Activated CD8-positive, alpha-beta memory T cell treated with anti-CD3 and anti-CD28 coated beads, Interleukin-2, amount 50 U/mL, for 48 hours (primary cell): ENCODE results near the gene PLXNA1.
A peak's percentile ranks its signal among the peaks of the same experiment; 100 is the strongest.

Source experiments
- DNase-seq: peaks from one replicate; pipeline ENCODE4 v3.0.0-alpha.2; 2020

Gene PLXNA1

GRCh38 chr3:126982471-126983175 is at the start of gene PLXNA1:
Gene PLXNA1, plus strand, starts transcription at chr3:126983115. Its CDS starts 5,479 bp downstream, at chr3:126988594.
- peak; percentile 91 for DNase-seq

GRCh38 chr3:126934031-126934531 is 48.8 kb upstream of the PLXNA1 start:
- no peak for DNase-seq

- DNase-seq, result no peak
These were observed 47.9 kb upstream of the PLXNA1 start for GRCh38 chr3:126934991-126935390.

GRCh38 chr3:126935756-126936509 is 47.0 kb upstream of the PLXNA1 start:
- DNase-seq, result no peak

GRCh38 chr3:126936853-126937425 is 46.0 kb upstream of the PLXNA1 start:
- DNase-seq, result no peak

GRCh38 chr3:126937533-126937932 is 45.4 kb upstream of the PLXNA1 start:
- DNase-seq, result no peak

- no peak for DNase-seq
These were observed 44.9 kb upstream of the PLXNA1 start for GRCh38 chr3:126937973-126938372.

GRCh38 chr3:126938520-126939337 is 44.2 kb upstream of the PLXNA1 start:
- DNase-seq, result no peak

- no peak for DNase-seq
These were observed 43.6 kb upstream of the PLXNA1 start for GRCh38 chr3:126939338-126939718.

GRCh38 chr3:126939733-126940132 is 43.2 kb upstream of the PLXNA1 start:
- no peak for DNase-seq

GRCh38 chr3:126941721-126942270 is 41.1 kb upstream of the PLXNA1 start:
- DNase-seq, result no peak

GRCh38 chr3:126944089-126944965 is 38.6 kb upstream of the PLXNA1 start:
- DNase-seq, result no peak

- DNase-seq, result no peak
These were observed 37.7 kb upstream of the PLXNA1 start for GRCh38 chr3:126945171-126945721.

- no peak for DNase-seq
These were observed 37.0 kb upstream of the PLXNA1 start for GRCh38 chr3:126945891-126946290.

GRCh38 chr3:126946405-126946804 is 36.5 kb upstream of the PLXNA1 start:
- DNase-seq, result no peak

- DNase-seq, result no peak
These were observed 35.5 kb upstream of the PLXNA1 start for GRCh38 chr3:126947429-126947828.

GRCh38 chr3:126948980-126949535 is 33.9 kb upstream of the PLXNA1 start:
- DNase-seq, result no peak

- DNase-seq, result no peak
These were observed 31.4 kb upstream of the PLXNA1 start for GRCh38 chr3:126951561-126951960.

GRCh38 chr3:126952261-126952982 is 30.5 kb upstream of the PLXNA1 start:
- DNase-seq, result no peak

GRCh38 chr3:126952983-126953660 is 29.8 kb upstream of the PLXNA1 start:
- DNase-seq, result no peak
